CD14-positive monocyte (primary cell): ENCODE data around the gene RYR3. TPM values are rescaled to one million over a fixed set of nuclear protein-coding genes. Genes with fewer than 3 reads are reported as not detected.

Experiments
- DNase-seq, 3 donors: peaks; one replicate each; pipeline ENCODE4 v3.0.0-alpha.2; 2011 to 2022
- H2AFZ ChIP-seq: 2 replicates; pipeline ENCODE4 v1.6.0; 2012; ENCODE audit warnings: mild to moderate bottlenecking, low read depth, low read length, inconsistent platforms; ENCODE audit not compliant: insufficient read depth, poor library complexity, severe bottlenecking
- H3K27ac ChIP-seq, 2 donors: 1 replicate in 1 of 2; 2 replicates in 1 of 2; pipeline ENCODE4 v1.5.1; 2012 to 2013; ENCODE audit warnings: low read length in 2 of 2, control low read depth in 1 of 2, inconsistent platforms in 1 of 2, low read depth in 1 of 2, mild to moderate bottlenecking in 1 of 2
- H3K27me3 ChIP-seq, 2 donors: one replicate each; pipeline versions ENCODE4 v1.6.0 to v1.6.1; 2011 to 2013; ENCODE audit warnings: low read length in 2 of 2; ENCODE audit not compliant: control insufficient read depth in 2 of 2, insufficient read depth in 2 of 2
- H3K36me3 ChIP-seq, 2 donors: replicated peaks in 1 of 2; 1 replicate in 1 of 2; 2 replicates in 1 of 2; pipeline versions ENCODE4 v1.5.1 to v1.6.1; 2012 to 2013; ENCODE audit warnings: low read length in 2 of 2, control low read depth in 1 of 2, inconsistent platforms in 1 of 2, mild to moderate bottlenecking in 1 of 2; ENCODE audit not compliant: insufficient read depth in 2 of 2, control insufficient read depth in 1 of 2
- H3K4me1 ChIP-seq, 2 donors: 1 replicate in 1 of 2; 2 replicates in 1 of 2; pipeline versions ENCODE4 v1.5.1 to v1.6.1; 2012 to 2013; ENCODE audit warnings: low read length in 2 of 2, control low read depth in 1 of 2, inconsistent platforms in 1 of 2, mild to moderate bottlenecking in 1 of 2, moderate library complexity in 1 of 2; ENCODE audit not compliant: insufficient read depth in 2 of 2, control insufficient read depth in 1 of 2
- H3K4me2 ChIP-seq: replicated peaks from 2 replicates; pipeline ENCODE3; 2012; ENCODE audit warnings: low read length, moderate library complexity, mild to moderate bottlenecking; ENCODE audit not compliant: poor library complexity, severe bottlenecking; ENCODE audit errors: extremely low read depth
- H3K4me3 ChIP-seq, 3 experiments: fragments of 200-600 bp in 1 of 3; sonication (generic) in 1 of 3; replicated peaks in 1 of 3; 1 replicate in 2 of 3; 2 replicates in 1 of 3; pipeline ENCODE4 v1.5.1; 2011 to 2013; ENCODE audit warnings: low read length in 3 of 3, mild to moderate bottlenecking in 3 of 3, control low read depth in 2 of 3, low read depth in 2 of 3, inconsistent platforms in 1 of 3, moderate library complexity in 1 of 3
- H3K79me2 ChIP-seq: 2 replicates; pipeline ENCODE4 v1.6.0; 2012; ENCODE audit warnings: mild to moderate bottlenecking, control low read depth, inconsistent platforms, low read length, moderate library complexity; ENCODE audit not compliant: insufficient read depth
- H3K9ac ChIP-seq: 2 replicates; pipeline ENCODE4 v1.6.0; 2017; ENCODE audit warnings: low read length, mild to moderate bottlenecking; ENCODE audit not compliant: insufficient read depth, poor library complexity, severe bottlenecking
- H3K9me3 ChIP-seq, 2 donors: replicated peaks in 1 of 2; 1 replicate in 1 of 2; 2 replicates in 1 of 2; pipeline versions ENCODE4 v1.5.1 to v1.6.1; 2012 to 2013; ENCODE audit warnings: low read length in 2 of 2, control low read depth in 1 of 2; ENCODE audit not compliant: control insufficient read depth in 1 of 2, insufficient read depth in 1 of 2
- H4K20me1 ChIP-seq: 2 replicates; pipeline ENCODE4 v1.6.0; 2012; ENCODE audit warnings: mild to moderate bottlenecking, low read length, control low read depth, moderate library complexity; ENCODE audit not compliant: insufficient read depth
- H3K27ac Mint-ChIP-seq, 7 donors: one replicate each; pipeline ENCODE4 v1.8.0; 2020; ENCODE audit warnings: mild to moderate bottlenecking in 7 of 7, mixed read lengths in 7 of 7, moderate library complexity in 6 of 7, inconsistent platforms in 2 of 7
- H3K27me3 Mint-ChIP-seq, 3 donors: one replicate each; pipeline ENCODE4 v1.8.0; 2021 to 2022; ENCODE audit warnings: low read depth in 3 of 3, mild to moderate bottlenecking in 3 of 3, mixed read lengths in 3 of 3, moderate library complexity in 3 of 3, inconsistent platforms in 1 of 3
- H3K36me3 Mint-ChIP-seq, 2 donors: one replicate each; pipeline ENCODE4 v1.8.0; 2020; ENCODE audit warnings: mixed read lengths in 2 of 2, inconsistent platforms in 1 of 2, mild to moderate bottlenecking in 1 of 2
- H3K4me1 Mint-ChIP-seq: one replicate; pipeline ENCODE4 v1.8.0; 2020; ENCODE audit warnings: mild to moderate bottlenecking, mixed read lengths
- H3K4me3 Mint-ChIP-seq, 2 donors: one replicate each; pipeline ENCODE4 v1.8.0; 2020; ENCODE audit warnings: mild to moderate bottlenecking in 2 of 2, mixed read lengths in 2 of 2, moderate library complexity in 1 of 2
- H3K9me3 Mint-ChIP-seq, 7 donors: one replicate each; pipeline ENCODE4 v1.8.0; 2020 to 2022; ENCODE audit warnings: mixed read lengths in 7 of 7, mild to moderate bottlenecking in 6 of 7, moderate library complexity in 6 of 7, inconsistent platforms in 2 of 7
- CTCF ChIP-seq: fragments of 200-600 bp; IDR thresholded peaks from one replicate; pipeline ENCODE4 v1.8.0; 2022; ENCODE audit warnings: antibody characterized with exemption, mild to moderate bottlenecking
- WGBS: methylation state at CpG from one replicate; pipeline ENCODE4 v1.1.5; 2013; ENCODE audit warnings: missing lambda C conversion rate; ENCODE audit not compliant: insufficient coverage; 5-methylcytosine and 5-hydroxymethylcytosine counted together
- intact Hi-C, 2 donors: fragments of 100-400 bp; cut with micrococcal nuclease; formaldehyde crosslinking; loops; one replicate each; pipeline versions ENCODE4 v1.15.0 to v1.15.1; 2023
- polyA plus RNA-seq, 3 donors: library from polyadenylated mRNA; depleted of rRNA in 1 of 3; unstranded in 2 of 3; stranded (reverse) in 1 of 3; fragments of 300-500 nt in 2 of 3; fragments of >200 nt in 1 of 3; fragmentation: Illumina TruSeq in 2 of 3; gene quantifications; 1 replicate in 2 of 3; 2 replicates in 1 of 3; pipeline ENCODE4 v1.2.3, GENCODE V29; 2012 to 2021

RYR3 gene
- polyA plus RNA-seq, 3 donors: not detected

- Histone ChIP-seq H3K79me2 (no peaks in the 10 kb centered on the region), H3K9me3 (no peaks in the 10 kb centered on the region), H3K9ac (no peak overlapping the region), H3K27ac (no peak overlapping the region), H3K36me3 (no peaks in the 10 kb centered on the region), H3K4me3 (no peak overlapping the region), H4K20me1 (no peaks in the 10 kb centered on the region), H3K4me2 (no peak overlapping the region), H3K27me3 (peaks cover 4 to 6% of the 10 kb centered on the region in 2 donors), H2AFZ (no peak overlapping the region), H3K4me1 (no peaks in the 10 kb centered on the region)
- Mint-ChIP-seq H3K27ac (no peak overlapping the region), H3K9me3 (peaks cover 0 to 6% (median 0%) of the 10 kb centered on the region in 7 donors), H3K4me1 (no peaks in the 10 kb centered on the region), H3K27me3 (peaks cover 10 to 26% (median 19%) of the 10 kb centered on the region in 3 donors), H3K4me3 (no peak overlapping the region), H3K36me3 (no peaks in the 10 kb centered on the region)
- DNase-seq: no peak
- WGBS: no CpG with 5 or more reads among the region's 3 CpGs
- intact Hi-C loops: no loop called here
- no peak for TF ChIP-seq CTCF
Observed at GRCh38 chr15:33438396-33438795, 127.6 kb downstream of the RYR3 start.

- no peak overlapping the region for H3K27ac ChIP-seq
- H3K9me3 Mint-ChIP-seq: peaks cover 0 to 4% (median 0%) of the 10 kb centered on the region in 7 donors
- no peak overlapping the region for H3K9ac ChIP-seq
- H3K4me2 ChIP-seq: no peak overlapping the region
- H3K79me2 ChIP-seq: no peaks in the 10 kb centered on the region
- H2AFZ ChIP-seq: no peak overlapping the region
- peaks cover 21 to 31% (median 26%) of the 10 kb centered on the region in 3 donors for H3K27me3 Mint-ChIP-seq
- no peaks in the 10 kb centered on the region for H3K4me1 ChIP-seq
- H3K9me3 ChIP-seq: no peaks in the 10 kb centered on the region
- no peak for DNase-seq
- H3K4me3 ChIP-seq: no peak overlapping the region
- no peak overlapping the region for H3K27ac Mint-ChIP-seq
- no peaks in the 10 kb centered on the region for H3K4me1 Mint-ChIP-seq
- WGBS: 38% methylated on average over 2 of the region's 4 CpGs
- H3K4me3 Mint-ChIP-seq: no peak overlapping the region
- no peaks in the 10 kb centered on the region for H3K36me3 Mint-ChIP-seq
- intact Hi-C loops: no loop called here
- peaks cover 6 to 7% of the 10 kb centered on the region in 2 donors for H3K27me3 ChIP-seq
- H3K36me3 ChIP-seq: no peaks in the 10 kb centered on the region
- H4K20me1 ChIP-seq: no peaks in the 10 kb centered on the region
- TF ChIP-seq CTCF: no peak
Observed at GRCh38 chr15:33440900-33441299, 130.1 kb downstream of the RYR3 start.
